LNCaP clone FGC (cell line): ENCODE results near the gene ANKRD65.
"Not testable (repeated sequence)": the region's sequence is repeated elsewhere in the genome, so short reads cannot be mapped to it uniquely, and the experiment has no call there.

ENCODE experiments used
- DNase-seq: peaks from one replicate; pipeline ENCODE4 v3.0.0-alpha.2; 2011; ENCODE audit warnings: low read depth
- H3K4me3 ChIP-seq: 2 replicates; pipeline ENCODE4 v1.5.1; 2011; ENCODE audit warnings: mild to moderate bottlenecking, low read depth, low read length, control low read depth
- TF ChIP-seq, protein P1 (sequence below): IDR thresholded peaks from 2 replicates; pipeline ENCODE4 v1.5.1; 2012; ENCODE audit warnings: mild to moderate bottlenecking; ENCODE audit not compliant: control insufficient read depth, insufficient read depth; ENCODE audit errors: extremely low read depth

Gene ANKRD65

DNA sequence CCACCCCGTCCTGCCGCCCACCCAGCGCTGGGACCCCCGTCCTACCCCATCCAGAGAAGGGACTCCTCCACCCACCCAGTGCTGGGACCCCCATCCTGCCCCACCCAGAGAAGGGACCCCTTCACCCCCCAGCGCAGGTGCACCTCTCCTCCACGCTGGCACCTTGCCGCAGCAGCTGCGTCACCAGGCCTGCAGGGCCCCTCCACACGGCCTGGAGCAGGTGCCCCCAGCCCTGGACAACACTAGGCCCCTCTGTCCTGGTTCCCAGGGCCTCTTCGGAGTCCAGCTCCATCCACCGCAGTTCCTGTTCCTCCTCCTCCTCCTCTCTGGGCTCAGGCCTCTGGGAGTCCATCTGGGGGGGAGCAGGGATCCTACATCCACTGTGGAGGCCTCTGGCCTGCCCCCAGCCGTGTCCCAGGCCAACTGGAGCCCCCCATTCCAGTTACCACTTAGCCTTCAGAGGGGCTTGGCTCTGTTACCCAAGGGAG is 378 bp downstream of the ANKRD65 start:
- TF ChIP-seq, protein P1, sequence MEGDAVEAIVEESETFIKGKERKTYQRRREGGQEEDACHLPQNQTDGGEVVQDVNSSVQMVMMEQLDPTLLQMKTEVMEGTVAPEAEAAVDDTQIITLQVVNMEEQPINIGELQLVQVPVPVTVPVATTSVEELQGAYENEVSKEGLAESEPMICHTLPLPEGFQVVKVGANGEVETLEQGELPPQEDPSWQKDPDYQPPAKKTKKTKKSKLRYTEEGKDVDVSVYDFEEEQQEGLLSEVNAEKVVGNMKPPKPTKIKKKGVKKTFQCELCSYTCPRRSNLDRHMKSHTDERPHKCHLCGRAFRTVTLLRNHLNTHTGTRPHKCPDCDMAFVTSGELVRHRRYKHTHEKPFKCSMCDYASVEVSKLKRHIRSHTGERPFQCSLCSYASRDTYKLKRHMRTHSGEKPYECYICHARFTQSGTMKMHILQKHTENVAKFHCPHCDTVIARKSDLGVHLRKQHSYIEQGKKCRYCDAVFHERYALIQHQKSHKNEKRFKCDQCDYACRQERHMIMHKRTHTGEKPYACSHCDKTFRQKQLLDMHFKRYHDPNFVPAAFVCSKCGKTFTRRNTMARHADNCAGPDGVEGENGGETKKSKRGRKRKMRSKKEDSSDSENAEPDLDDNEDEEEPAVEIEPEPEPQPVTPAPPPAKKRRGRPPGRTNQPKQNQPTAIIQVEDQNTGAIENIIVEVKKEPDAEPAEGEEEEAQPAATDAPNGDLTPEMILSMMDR, result no peak
- no peak overlapping the region for H3K4me3 ChIP-seq
- no peak for DNase-seq

DNA sequence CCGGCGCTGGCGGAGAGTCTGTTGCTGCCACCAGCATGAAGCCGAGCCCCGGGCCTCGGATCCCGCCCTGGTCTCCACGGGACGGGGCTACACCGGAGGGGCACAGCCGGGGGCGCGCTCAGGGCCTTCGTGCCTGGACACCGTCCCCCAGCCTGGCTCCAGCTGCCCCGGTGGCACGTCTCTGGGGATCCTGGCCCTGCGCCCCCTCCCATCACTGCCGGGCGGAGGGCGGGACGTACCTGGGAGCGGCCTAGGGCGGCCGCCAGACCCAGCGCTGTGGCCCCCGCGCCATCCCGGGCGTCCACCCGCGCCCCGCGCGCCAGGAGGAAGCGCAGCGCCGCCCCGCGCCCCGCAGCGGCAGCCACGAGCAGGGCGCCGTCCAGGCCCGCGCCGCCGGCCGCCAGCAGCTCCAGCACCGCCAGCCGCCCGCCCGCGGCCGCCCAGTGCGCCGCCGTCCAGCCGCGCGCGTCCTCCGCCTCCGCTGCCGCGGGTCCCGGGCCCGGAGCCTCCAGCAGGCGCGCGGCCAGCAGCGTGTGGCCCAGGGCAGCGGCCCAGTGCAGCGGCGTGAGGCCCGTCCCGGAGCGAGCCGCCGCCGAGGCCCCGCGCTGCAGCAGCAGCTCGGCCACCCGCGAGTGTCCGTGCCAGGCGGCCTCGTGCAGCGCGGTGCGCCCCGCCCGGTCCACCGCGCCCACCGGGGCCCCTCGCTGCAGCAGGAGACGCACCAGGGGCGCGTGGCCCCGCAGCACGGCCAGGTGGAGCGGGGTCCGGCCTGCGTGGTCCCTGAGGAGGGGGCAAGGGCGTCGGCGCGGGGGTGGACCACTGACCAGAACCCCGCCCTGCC is 1.0 kb downstream of the ANKRD65 start:
- no peak overlapping the region for H3K4me3 ChIP-seq
- no peak for DNase-seq
- TF ChIP-seq, protein P1, result no peak

DNA sequence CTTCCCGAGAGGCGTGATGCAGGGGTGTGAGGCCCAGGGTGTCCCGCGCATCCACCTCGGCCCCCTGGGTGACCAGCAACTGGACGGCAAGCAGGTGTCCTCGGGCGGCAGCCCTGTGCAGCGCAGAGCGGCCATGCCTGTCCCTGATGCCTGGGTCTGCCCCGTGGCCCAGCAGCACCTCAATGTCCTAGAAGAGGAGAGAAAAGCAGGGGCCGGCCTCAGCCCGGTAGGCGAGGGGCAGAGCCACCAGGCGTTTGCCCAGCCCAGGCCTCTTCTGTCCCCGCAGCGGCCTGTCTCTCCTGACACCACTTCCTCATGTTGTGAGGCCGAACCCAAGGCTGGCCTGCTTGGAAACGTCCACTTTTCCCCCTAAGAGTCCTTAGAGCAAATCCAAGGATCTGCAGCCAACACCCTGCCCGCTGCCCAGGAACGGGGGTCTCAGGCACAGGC is 1.7 kb downstream of the ANKRD65 start:
- DNase-seq, result no peak
- TF ChIP-seq, protein P1, result no peak
- no peak overlapping the region for H3K4me3 ChIP-seq

DNA sequence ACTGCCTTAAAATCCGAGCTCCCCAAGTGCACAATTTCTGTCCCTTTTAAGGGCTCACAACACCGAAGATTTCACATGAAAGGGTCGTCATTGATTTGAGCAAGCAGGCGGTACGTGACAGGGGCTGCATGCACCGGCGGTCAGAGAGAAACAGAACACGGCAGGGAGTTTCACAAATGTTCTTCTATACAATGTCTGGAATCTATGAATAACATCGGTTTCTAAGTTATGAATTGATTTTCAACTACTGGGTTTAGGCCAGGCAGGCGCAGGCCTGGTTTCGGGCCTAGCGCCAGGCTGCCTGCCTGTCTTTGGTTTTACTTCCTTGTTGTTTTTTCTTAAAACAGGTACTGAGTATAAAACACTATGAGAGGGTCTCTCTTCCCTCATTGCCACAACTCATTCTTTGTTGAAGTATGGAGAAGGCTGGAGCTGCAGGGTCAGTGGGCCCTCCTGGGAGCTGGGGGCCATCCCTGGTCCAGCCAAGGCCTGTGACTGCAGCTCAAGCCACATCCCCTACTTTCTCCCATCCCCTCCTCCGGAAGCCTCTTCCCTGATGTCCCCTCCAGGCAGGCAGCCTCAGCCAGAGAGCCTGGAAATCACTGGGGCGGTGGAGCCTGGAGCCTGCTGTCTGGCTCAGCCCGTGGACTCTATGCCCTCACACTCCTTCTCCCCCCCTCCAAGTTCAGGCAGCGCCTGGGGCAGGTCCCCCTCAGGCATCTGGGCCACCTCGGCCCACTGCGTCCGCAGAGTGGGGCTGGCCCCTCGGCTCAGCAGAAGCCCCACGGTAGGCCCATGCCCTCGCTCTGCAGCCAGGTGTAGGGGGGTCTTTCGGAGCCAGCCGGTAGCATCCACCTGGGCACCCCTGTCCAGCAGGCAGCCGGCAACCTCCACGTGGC is 2.4 kb downstream of the ANKRD65 start:
- no peak overlapping the region for H3K4me3 ChIP-seq
- TF ChIP-seq, protein P1, result no peak
- DNase-seq, result no peak

DNA sequence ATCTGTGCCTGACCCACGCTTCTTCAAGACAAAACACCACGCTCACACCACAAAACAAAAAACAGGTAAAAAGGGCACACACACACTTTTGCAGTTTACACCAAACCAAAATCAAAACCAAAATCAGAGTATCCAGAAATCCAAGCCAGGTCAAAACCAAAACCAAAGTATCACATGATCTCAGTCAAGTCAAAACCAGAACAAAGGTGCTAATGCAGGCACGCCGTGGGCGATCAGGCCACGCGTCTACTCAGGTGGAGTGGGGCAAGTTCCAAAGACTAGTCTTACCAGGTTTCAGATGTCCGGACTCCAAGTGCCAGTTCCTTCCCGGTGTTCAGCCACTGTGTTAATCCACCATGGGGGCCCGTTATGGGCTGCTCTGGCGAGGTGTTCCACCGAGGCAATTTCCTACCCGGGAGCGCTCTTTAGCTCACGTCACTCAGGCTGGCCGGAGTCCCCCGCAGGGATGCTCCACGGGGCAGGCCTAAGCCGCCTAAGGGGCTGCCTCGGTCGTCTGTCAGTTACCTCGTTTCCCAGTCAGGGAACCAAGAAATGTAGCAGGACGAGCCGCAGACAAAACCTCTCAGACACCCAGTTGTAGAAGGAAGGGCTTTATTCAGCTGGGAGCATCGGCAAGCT is 3.1 kb downstream of the ANKRD65 start:
- H3K4me3 ChIP-seq, DNase-seq: not testable (repeated sequence)

DNA sequence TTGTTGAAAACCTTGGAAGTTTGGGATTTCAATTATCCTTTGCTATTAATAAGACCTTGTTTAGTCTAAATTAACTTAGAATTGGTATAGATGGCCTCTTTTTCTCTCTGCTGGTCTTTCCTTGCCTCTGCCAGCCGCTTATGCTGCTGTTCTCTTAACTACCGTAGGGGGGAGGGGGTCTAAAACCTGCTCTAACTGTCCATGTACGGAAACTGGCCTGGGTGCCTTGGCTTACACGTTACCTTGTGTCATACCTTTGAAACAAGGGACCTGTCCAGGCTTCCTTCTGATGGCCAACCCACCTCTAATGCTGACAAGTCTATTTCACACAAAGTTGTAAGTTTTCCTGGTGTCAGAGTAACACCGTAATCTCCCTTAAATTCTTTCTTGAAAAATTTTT is 3.7 kb downstream of the ANKRD65 start:
- H3K4me3 ChIP-seq, result not testable (repeated sequence)

DNA sequence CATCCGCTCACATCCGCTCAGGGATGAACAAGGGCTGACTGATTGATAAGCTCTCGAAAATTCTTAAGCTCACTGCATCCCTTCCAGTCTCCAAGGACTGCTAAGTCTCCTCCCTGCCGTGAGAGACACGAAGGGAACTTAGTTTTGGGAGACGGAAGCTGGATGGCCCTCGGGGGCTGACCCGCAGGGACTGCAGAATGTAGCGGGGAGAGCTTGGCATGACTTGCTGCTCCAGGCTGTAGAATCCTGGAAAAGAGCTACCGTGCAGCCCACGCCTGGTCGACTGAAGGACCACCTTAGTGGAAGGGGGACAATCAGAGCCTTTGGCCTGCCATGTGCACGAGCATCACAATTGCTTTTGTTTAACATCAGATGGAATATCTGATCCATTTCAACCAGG is 5.3 kb downstream of the ANKRD65 start:
- no peak for DNase-seq
- no peak overlapping the region for H3K4me3 ChIP-seq
- TF ChIP-seq, protein P1, result no peak

More for the DNA sequence above, 3.7 kb downstream of the ANKRD65 start:
- not testable (repeated sequence) for DNase-seq

DNA sequence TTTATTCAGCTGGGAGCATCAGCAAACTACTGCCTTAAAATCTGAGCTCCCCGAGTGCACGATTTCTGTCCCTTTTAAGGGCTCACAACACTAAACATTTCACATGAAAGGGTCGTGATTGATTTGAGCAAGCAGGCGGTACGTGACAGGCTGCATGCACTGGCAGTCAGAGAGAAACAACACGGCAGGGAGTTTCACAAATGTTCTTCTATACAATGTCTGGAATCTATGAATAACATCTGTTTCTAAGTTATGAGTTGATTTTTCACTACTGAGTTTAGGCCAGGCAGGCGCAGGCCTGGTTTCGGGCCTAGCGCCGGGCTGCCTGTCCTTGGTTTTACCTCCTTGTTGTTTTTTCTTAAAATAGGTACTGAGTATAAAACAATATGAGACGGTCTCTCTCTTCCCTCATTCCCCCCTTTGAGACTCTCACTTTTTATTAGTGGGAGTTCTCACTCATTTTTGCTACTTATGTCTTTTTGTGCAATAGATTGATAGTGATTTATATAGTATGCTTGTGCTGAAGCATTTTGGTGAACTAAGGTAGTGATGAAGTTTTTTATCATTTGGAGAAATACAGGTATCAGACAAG is 8.7 kb downstream of the ANKRD65 start:
- H3K4me3 ChIP-seq, DNase-seq: not testable (repeated sequence)
